ENCODE data around the gene PLOD1. TPM values are rescaled to one million over a fixed set of nuclear protein-coding genes. Genes with fewer than 3 reads are reported as not detected.

The PLOD1 gene
- total and polyA plus RNA-seq, 2 of the 13 experiments (the other 11 are each of a cell fraction or from before 2014, with no cell fraction given) = 70.1 to 318 TPM

DNA sequence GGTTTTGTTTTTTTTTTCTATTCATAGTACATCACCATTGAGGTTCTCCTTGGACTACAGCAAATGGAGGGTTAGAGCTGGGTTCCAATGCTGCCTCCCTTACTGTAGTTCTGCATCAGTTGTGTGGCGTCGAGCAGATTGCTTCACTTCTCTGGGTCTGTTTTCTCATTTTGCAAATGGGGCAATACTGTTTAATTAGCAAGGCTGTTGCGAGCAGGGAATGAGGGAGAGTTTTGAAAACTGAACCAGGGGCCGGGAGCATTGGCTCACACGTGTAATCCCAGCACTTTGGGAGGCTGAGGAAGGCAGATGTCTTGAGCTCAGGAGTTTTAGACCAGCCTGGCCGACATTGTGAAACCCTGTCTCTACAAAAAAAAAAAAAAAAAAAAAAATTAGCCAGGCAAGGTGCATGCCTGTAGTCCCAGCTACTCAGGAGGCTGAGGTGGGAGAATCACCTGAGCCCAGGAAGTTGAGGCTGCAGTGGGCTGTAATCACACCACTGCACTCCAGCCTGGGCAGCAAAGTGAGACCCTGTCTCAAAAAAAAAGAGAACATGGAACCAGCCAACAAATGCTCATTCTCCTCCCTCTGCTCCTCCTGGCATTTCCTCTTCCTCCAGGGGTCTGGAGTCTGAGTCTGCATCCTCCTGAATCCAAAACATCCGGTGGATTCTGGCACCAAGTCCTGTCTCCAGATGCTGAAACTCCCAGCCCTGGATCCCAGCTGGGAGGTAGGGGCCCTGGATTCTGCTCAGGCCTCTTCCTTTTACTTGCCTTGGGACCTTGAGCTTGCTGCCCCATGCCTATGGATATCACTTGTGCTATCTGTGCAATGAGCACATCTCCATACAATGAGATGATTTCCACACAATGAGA lies 3.7 kb upstream of the PLOD1 start (continued):
- TF ChIP-seq, protein P1, sequence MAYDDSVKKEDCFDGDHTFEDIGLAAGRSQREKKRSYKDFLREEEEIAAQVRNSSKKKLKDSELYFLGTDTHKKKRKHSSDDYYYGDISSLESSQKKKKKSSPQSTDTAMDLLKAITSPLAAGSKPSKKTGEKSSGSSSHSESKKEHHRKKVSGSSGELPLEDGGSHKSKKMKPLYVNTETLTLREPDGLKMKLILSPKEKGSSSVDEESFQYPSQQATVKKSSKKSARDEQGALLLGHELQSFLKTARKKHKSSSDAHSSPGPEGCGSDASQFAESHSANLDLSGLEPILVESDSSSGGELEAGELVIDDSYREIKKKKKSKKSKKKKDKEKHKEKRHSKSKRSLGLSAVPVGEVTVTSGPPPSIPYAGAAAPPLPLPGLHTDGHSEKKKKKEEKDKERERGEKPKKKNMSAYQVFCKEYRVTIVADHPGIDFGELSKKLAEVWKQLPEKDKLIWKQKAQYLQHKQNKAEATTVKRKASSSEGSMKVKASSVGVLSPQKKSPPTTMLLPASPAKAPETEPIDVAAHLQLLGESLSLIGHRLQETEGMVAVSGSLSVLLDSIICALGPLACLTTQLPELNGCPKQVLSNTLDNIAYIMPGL (CRISPR knock-in tag; IDR thresholded peaks at IDR 0.05; ENCODE audit: borderline replicate concordance in 1 of 2, low read depth in 1 of 2) = 0 out of 4 replicates have a peak, but pooled peaks of 1 of the 2 experiments have one; percentile 17
- TF ChIP-seq, protein P2, sequence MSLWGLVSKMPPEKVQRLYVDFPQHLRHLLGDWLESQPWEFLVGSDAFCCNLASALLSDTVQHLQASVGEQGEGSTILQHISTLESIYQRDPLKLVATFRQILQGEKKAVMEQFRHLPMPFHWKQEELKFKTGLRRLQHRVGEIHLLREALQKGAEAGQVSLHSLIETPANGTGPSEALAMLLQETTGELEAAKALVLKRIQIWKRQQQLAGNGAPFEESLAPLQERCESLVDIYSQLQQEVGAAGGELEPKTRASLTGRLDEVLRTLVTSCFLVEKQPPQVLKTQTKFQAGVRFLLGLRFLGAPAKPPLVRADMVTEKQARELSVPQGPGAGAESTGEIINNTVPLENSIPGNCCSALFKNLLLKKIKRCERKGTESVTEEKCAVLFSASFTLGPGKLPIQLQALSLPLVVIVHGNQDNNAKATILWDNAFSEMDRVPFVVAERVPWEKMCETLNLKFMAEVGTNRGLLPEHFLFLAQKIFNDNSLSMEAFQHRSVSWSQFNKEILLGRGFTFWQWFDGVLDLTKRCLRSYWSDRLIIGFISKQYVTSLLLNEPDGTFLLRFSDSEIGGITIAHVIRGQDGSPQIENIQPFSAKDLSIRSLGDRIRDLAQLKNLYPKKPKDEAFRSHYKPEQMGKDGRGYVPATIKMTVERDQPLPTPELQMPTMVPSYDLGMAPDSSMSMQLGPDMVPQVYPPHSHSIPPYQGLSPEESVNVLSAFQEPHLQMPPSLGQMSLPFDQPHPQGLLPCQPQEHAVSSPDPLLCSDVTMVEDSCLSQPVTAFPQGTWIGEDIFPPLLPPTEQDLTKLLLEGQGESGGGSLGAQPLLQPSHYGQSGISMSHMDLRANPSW (CRISPR knock-in tag; IDR thresholded peaks at IDR 0.05; ENCODE audit: borderline replicate concordance) = no peak
- TF ChIP-seq SP4 (CRISPR knock-in tag; IDR thresholded peaks at IDR 0.05) (no peak), PITX1 (CRISPR knock-in tag; IDR thresholded peaks at IDR 0.05) (no peak), KDM5B (CRISPR knock-in tag; IDR thresholded peaks at IDR 0.05; ENCODE audit: borderline replicate concordance) (peak; percentile 52; the same call in 1 of the 2 replicates), RBM39 (IDR thresholded peaks at IDR 0.05; ENCODE audit: low read depth, low read length, poor library complexity, severe bottlenecking) (no peak), TEAD2 (CRISPR knock-in tag; IDR thresholded peaks at IDR 0.05) (no peak), SETDB1 (CRISPR knock-in tag; IDR thresholded peaks at IDR 0.05; ENCODE audit: borderline replicate concordance) (no peak), TOPORS (CRISPR knock-in tag; IDR thresholded peaks at IDR 0.05) (no peak), ETV5 (CRISPR knock-in tag; IDR thresholded peaks at IDR 0.05; ENCODE audit: borderline replicate concordance) (peak; percentile 32; the same call in 1 of the 2 replicates), CEBPG (CRISPR knock-in tag; IDR thresholded peaks at IDR 0.05) (peak; percentile 60; the same call in 1 of the 2 replicates)
- TF ChIP-seq, protein P3, sequence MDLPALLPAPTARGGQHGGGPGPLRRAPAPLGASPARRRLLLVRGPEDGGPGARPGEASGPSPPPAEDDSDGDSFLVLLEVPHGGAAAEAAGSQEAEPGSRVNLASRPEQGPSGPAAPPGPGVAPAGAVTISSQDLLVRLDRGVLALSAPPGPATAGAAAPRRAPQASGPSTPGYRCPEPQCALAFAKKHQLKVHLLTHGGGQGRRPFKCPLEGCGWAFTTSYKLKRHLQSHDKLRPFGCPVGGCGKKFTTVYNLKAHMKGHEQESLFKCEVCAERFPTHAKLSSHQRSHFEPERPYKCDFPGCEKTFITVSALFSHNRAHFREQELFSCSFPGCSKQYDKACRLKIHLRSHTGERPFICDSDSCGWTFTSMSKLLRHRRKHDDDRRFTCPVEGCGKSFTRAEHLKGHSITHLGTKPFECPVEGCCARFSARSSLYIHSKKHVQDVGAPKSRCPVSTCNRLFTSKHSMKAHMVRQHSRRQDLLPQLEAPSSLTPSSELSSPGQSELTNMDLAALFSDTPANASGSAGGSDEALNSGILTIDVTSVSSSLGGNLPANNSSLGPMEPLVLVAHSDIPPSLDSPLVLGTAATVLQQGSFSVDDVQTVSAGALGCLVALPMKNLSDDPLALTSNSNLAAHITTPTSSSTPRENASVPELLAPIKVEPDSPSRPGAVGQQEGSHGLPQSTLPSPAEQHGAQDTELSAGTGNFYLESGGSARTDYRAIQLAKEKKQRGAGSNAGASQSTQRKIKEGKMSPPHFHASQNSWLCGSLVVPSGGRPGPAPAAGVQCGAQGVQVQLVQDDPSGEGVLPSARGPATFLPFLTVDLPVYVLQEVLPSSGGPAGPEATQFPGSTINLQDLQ (CRISPR knock-in tag; IDR thresholded peaks at IDR 0.05) = no peak
- TF ChIP-seq, protein P4, sequence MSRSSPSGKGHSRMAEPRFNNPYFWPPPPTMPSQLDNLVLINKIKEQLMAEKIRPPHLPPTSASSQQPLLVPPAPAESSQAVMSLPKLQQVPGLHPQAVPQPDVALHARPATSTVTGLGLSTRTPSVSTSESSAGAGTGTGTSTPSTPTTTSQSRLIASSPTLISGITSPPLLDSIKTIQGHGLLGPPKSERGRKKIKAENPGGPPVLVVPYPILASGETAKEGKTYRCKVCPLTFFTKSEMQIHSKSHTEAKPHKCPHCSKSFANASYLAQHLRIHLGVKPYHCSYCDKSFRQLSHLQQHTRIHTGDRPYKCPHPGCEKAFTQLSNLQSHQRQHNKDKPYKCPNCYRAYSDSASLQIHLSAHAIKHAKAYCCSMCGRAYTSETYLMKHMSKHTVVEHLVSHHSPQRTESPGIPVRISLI (CRISPR knock-in tag; IDR thresholded peaks at IDR 0.05; ENCODE audit: borderline replicate concordance) = peak; percentile 80
- TF ChIP-seq, protein P5, sequence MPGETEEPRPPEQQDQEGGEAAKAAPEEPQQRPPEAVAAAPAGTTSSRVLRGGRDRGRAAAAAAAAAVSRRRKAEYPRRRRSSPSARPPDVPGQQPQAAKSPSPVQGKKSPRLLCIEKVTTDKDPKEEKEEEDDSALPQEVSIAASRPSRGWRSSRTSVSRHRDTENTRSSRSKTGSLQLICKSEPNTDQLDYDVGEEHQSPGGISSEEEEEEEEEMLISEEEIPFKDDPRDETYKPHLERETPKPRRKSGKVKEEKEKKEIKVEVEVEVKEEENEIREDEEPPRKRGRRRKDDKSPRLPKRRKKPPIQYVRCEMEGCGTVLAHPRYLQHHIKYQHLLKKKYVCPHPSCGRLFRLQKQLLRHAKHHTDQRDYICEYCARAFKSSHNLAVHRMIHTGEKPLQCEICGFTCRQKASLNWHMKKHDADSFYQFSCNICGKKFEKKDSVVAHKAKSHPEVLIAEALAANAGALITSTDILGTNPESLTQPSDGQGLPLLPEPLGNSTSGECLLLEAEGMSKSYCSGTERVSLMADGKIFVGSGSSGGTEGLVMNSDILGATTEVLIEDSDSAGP (CRISPR knock-in tag; IDR thresholded peaks at IDR 0.05; ENCODE audit: borderline replicate concordance) = no peak
- TF ChIP-seq, protein P6, sequence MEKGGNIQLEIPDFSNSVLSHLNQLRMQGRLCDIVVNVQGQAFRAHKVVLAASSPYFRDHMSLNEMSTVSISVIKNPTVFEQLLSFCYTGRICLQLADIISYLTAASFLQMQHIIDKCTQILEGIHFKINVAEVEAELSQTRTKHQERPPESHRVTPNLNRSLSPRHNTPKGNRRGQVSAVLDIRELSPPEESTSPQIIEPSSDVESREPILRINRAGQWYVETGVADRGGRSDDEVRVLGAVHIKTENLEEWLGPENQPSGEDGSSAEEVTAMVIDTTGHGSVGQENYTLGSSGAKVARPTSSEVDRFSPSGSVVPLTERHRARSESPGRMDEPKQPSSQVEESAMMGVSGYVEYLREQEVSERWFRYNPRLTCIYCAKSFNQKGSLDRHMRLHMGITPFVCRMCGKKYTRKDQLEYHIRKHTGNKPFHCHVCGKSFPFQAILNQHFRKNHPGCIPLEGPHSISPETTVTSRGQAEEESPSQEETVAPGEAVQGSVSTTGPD (CRISPR knock-in tag; IDR thresholded peaks at IDR 0.05) = 0 out of 2 replicates have a peak, but pooled peaks have one; percentile 19
